Transverse colon (tissue), 4 donors: Measurements from ENCODE around the gene TMEM101. TPM values are rescaled to one million over a fixed set of nuclear protein-coding genes. Genes with fewer than 3 reads are reported as not detected.

Experiments used
- DNase-seq: peaks from one replicate; pipeline ENCODE4 v3.0.0-alpha.2; 2019
- H3K27ac ChIP-seq, 4 donors: fragments of 200-600 bp; sonication (generic); 2 replicates each; pipeline ENCODE4 v1.5.1; 2016 to 2018; ENCODE audit warnings: inconsistent platforms in 4 of 4
- H3K27me3 ChIP-seq: fragments of 200-600 bp; sonication (generic); 2 replicates; pipeline ENCODE4 v1.5.1; 2017; ENCODE audit warnings: inconsistent platforms
- H3K36me3 ChIP-seq, 4 donors: fragments of 200-600 bp; sonication (generic); 2 replicates each; pipeline ENCODE4 v1.5.1; 2017 to 2019; ENCODE audit warnings: inconsistent platforms in 4 of 4
- H3K4me1 ChIP-seq, 4 donors: fragments of 200-600 bp; sonication (generic); 2 replicates each; pipeline ENCODE4 v1.5.1; 2017 to 2020; ENCODE audit warnings: inconsistent platforms in 4 of 4
- H3K4me3 ChIP-seq, 4 donors: fragments of 200-600 bp; sonication (generic); 1 replicate in 1 of 4; 2 replicates in 3 of 4; pipeline versions ENCODE4 v1.5.1 to v1.6.1; 2017 to 2019; ENCODE audit warnings: inconsistent platforms in 4 of 4
- H3K9me3 ChIP-seq, 2 donors: fragments of 200-600 bp; sonication (generic); 2 replicates each; pipeline ENCODE4 v1.5.1; 2017 to 2019; ENCODE audit warnings: inconsistent platforms in 2 of 2
- CTCF ChIP-seq, 5 experiments: fragments of 200-600 bp in 3 of 5; fragments of 450-650 bp in 2 of 5; sonication (generic) in 3 of 5; IDR thresholded peaks; 1 replicate in 2 of 5; 2 replicates in 3 of 5; pipeline ENCODE4 v1.5.1; 2016 to 2017; ENCODE audit warnings: antibody characterized with exemption in 5 of 5, inconsistent platforms in 3 of 5, mild to moderate bottlenecking in 2 of 5, moderate library complexity in 1 of 5
- EP300 ChIP-seq: sonication (generic); formaldehyde crosslinking; IDR thresholded peaks from one replicate; pipeline ENCODE4 v1.6.1; 2017; ENCODE audit warnings: antibody characterized with exemption, low read depth
- POLR2A ChIP-seq: fragments of 450-650 bp; IDR thresholded peaks from one replicate; pipeline ENCODE4 v1.6.1; 2016; ENCODE audit warnings: antibody characterized with exemption, mild to moderate bottlenecking, moderate library complexity
- POLR2AphosphoS5 ChIP-seq, 3 donors: sonication (generic); formaldehyde crosslinking; IDR thresholded peaks; one replicate each; pipeline ENCODE4 v1.6.1; 2016; ENCODE audit warnings: antibody characterized with exemption in 3 of 3
- WGBS, 2 donors: methylation state at CpG; one replicate each; pipeline ENCODE4 v1.1.5; 2018; ENCODE audit warnings: low coverage in 1 of 2; 5-methylcytosine and 5-hydroxymethylcytosine counted together
- in situ Hi-C, 4 donors: fragments of 200-750 bp; cut with MboI; loops; one replicate each; pipeline versions ENCODE4 v1.15.0 to v1.15.1; 2017; ENCODE audit warnings: low sequenced_read_pairs in 3 of 4, low pct_ligation_motif_present in 1 of 4, low pct_unique_long_range_greater_than_20kb in 1 of 4
- intact Hi-C: fragments of 100-400 bp; cut with DNase I; formaldehyde crosslinking; loops from one replicate; pipeline ENCODE4 v1.15.1; 2023; ENCODE audit warnings: low total_unique reads
- total RNA-seq, 4 donors: library from RNA; depleted of rRNA; stranded (reverse); fragments of >200 nt; gene quantifications; one replicate each; pipeline ENCODE4 v1.1.0, GENCODE V29; 2016

TMEM101 gene
- total RNA-seq, 4 donors from 2014 or later: 25.2 to 34.0 (median 27.7) TPM

GRCh38 chr17:44029736-44030135, 15.0 kb upstream of the TMEM101 start:
- no peak for DNase-seq
- no peaks in the 10 kb centered on the region for H3K4me1 ChIP-seq
- in situ Hi-C loops (no loop called here), intact Hi-C loops (no loop called here)
- no peak overlapping the region for H3K27ac ChIP-seq
- H3K36me3 ChIP-seq: peaks cover 0 to 5% (median 2%) of the 10 kb centered on the region in 4 donors
- H3K4me3 ChIP-seq: no peak overlapping the region
- no peak for TF ChIP-seq POLR2A
- no peak for TF ChIP-seq EP300
- no peak for TF ChIP-seq POLR2AphosphoS5 (IDR thresholded peaks at IDR 0.05)
- no peak for TF ChIP-seq CTCF (IDR thresholded peaks at IDR 0.05)
- H3K9me3 ChIP-seq: no peaks in the 10 kb centered on the region
- H3K27me3 ChIP-seq: no peaks in the 10 kb centered on the region
- WGBS, 2 donors: 82 to 85% methylated on average over 5 of the region's 5 CpGs

- Histone ChIP-seq H3K36me3 (no peaks in the 10 kb centered on the region), H3K9me3 (no peaks in the 10 kb centered on the region), H3K27ac (no peak overlapping the region), H3K27me3 (no peaks in the 10 kb centered on the region), H3K4me3 (no peak overlapping the region), H3K4me1 (no peaks in the 10 kb centered on the region)
- intact Hi-C loops: no loop called here
- WGBS, 2 donors: 73 to 76% methylated on average over 2 to 4 of the region's 4 CpGs
- DNase-seq: no peak
- in situ Hi-C loops: no loop called here
- TF ChIP-seq POLR2AphosphoS5 (IDR thresholded peaks at IDR 0.05) (no peak), EP300 (no peak), POLR2A (no peak), CTCF (IDR thresholded peaks at IDR 0.05) (no peak)
Measured at GRCh38 chr17:44024853-44025252, 10.1 kb upstream of the TMEM101 start.

GRCh38 chr17:44024271-44024663, 9.5 kb upstream of the TMEM101 start:
- no peak overlapping the region for H3K4me3 ChIP-seq
- H3K4me1 ChIP-seq: no peaks in the 10 kb centered on the region
- in situ Hi-C loops: no loop called here
- intact Hi-C loops: no loop called here
- no peak overlapping the region for H3K27ac ChIP-seq
- DNase-seq: no peak
- no peak for TF ChIP-seq CTCF (IDR thresholded peaks at IDR 0.05)
- TF ChIP-seq POLR2A: no peak
- no peak for TF ChIP-seq EP300
- TF ChIP-seq POLR2AphosphoS5 (IDR thresholded peaks at IDR 0.05): no peak
- WGBS, 2 donors: 61% methylated on average over 6 of the region's 6 CpGs; no CpG with 5 or more reads in 1 of the 2 donors
- H3K9me3 ChIP-seq: no peaks in the 10 kb centered on the region
- no peaks in the 10 kb centered on the region for H3K36me3 ChIP-seq
- no peaks in the 10 kb centered on the region for H3K27me3 ChIP-seq

GRCh38 chr17:44023545-44024270, 8.9 kb upstream of the TMEM101 start:
- intact Hi-C loops (no loop called here), in situ Hi-C loops (no loop called here)
- no peak for DNase-seq
- H3K27ac ChIP-seq: no peak overlapping the region
- no peak overlapping the region for H3K4me3 ChIP-seq
- 85 to 96% methylated on average over 4 to 22 of the region's 22 CpGs for WGBS, 2 donors
- H3K36me3 ChIP-seq: no peaks in the 10 kb centered on the region
- H3K27me3 ChIP-seq: no peaks in the 10 kb centered on the region
- no peaks in the 10 kb centered on the region for H3K9me3 ChIP-seq
- TF ChIP-seq CTCF (IDR thresholded peaks at IDR 0.05) (no peak), POLR2AphosphoS5 (IDR thresholded peaks at IDR 0.05) (no peak), POLR2A (no peak), EP300 (no peak)
- no peaks in the 10 kb centered on the region for H3K4me1 ChIP-seq
